ENCODE results near the gene SLC7A6.

SLC7A6 gene

DNA sequence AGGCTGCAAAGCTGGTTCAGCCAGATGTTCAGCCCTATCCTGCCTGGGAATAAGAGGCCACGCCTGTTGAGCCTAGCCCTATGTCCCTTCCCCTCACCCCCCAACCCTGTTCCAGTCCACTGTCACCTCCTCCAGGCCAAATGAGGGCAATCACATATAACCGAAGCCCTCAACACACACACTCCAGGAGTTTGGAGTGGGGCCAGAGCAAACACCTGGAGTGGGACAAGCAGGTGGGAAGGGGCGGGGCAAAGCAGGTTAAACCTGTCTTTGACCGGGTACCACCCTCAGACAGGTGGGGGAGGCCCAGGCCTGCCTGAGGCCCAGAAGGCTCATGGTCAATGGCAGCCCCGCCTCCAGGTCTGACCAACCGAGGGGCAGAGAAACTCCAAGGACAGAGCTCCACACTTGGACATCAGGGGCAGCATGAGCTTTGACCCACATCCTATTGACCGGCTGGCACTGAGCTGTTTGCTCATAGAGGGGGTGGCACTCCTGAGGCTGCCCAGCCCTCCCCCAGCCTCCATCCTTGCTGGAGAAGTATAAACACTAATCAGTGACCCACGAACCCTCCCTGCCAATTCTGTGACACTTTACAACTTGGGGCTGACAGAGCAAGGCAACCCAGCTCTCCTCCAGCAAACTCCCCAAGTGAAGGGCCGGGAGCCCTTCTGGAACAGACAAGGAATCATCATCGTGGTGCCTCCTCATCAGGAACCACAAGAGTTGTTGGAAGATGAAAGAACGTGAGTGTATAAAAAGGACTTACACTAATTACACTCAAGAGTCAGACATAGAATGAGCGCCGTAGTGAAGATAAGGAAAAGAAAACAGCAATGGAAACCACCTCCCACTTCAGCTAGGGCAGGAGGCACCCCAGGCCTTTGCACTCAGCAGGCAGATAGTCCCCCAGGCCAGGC, 29.9 kb upstream of the SLC7A6 start:
- DNase-seq (ENCODE audit: low read depth in 1 of 2, low spot score in 1 of 2) = no peak

DNA sequence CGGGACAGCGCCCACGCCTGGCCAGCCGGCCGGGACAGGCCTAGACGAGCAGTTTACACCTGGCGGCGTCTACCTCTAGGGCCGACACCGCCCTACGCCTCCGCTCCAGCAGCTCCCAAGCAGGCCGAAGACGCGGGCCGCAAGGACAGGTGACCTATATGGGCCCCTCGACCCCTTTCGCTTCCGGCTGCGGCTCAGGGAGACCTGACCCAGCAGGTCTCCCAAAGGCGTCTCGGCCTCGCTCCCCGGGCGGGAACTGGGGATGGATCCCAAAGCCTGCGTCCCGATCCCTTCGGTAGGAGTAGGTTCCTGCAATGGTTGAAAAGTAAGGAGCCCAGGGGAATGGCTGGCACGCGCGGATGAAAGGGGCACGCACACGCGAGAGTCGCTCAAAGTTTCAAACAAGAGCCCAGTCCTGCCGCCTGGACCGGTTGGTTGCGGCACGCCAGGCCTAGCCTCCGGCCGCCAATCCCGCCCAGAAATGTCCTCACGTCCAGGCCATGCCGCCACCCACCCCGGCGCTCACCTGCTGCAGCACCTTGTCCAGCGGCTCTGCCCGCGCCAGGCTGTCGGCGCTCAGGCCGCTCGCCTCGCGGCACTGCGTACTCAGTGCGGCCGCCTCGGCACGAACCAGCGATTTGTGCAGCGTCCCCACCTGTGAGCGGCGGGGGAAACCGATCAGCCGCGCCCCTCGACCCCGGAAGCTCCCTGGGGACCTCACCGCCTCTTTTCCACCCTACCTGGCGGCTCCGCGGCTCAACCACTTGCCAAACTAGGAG, 29.0 kb upstream of the SLC7A6 start:
- no peak for DNase-seq (ENCODE audit: low read depth in 1 of 2, low spot score in 1 of 2)

DNA sequence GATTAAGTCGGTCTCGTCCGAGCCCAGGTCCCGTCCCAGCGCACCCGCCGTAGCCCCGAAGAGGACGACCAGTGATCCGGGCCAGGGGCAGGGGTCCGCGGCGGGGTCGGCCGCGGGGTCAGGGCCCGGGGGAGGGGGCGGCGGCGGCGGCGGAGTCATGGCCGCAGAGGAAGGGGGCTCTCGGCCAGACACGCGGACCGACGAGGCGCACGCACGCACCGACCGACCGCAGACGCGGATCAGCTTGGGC, 28.5 kb upstream of the SLC7A6 start, which contains the start of gene ESRP2:
TSS of gene ESRP2 (minus strand) at position 241 of the 250 bp plus-strand sequence. CDS start at position 159, 82 bp downstream.
- no peak for DNase-seq (ENCODE audit: low read depth in 1 of 2, low spot score in 1 of 2)

DNA sequence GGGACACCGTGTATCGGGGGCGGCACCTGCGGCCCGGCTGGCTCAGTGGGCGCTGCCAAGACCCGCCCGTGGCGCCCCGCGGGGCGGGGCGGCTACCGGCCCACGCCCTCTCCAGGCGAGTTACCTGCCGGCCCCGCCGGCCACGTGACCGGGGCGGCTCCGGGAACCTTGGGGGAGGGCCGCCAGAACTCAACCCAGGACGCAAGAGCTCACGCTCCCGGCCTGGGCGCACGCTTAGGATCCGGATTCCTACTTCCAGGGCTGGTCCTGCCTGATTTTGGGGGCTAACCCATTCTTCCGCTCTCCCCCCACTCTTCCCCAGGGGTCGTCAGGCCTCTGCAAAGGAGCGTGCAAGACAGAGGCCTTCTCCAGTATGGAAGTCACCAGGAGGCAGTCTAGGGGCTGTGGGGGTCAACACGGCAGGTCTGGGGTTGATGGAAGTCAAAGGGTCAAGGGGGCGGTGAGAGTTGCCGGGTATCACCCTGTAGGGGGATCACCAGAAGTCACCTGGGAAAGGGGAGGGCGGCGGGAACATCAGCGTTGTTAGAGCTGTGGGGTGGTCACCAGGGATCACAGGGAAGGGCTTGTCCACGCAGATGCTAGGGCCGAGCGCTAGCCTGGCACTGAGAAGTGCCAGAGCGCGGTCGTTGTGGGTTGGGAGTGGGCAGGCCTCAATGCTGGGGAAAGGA, 28.0 kb upstream of the SLC7A6 start:
- peak in 1 of 2 donors; percentile 36 for DNase-seq (ENCODE audit: low read depth in 1 of 2, low spot score in 1 of 2)

DNA sequence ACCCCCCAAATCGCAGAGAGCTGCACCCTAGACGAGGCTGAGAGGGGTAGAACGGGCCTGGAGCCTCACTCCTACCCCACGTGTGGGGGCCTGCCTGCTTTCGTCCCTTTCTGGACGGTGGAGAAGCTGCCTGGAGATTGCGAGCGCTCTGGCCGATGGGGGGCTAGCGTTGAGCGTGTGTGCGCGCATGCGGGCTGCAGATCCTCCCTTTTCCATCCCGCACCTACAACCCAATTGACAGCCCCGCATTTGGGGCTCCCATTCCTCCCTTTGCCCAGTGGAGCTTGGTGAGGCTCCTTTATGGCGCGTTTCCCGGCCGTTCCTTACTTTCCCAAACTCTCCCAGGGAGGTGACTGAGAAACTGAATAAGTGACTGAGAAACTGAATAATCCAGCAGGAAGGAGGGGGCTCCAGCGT, 27.5 kb upstream of the SLC7A6 start:
- no peak for DNase-seq (ENCODE audit: low read depth in 1 of 2, low spot score in 1 of 2)

DNA sequence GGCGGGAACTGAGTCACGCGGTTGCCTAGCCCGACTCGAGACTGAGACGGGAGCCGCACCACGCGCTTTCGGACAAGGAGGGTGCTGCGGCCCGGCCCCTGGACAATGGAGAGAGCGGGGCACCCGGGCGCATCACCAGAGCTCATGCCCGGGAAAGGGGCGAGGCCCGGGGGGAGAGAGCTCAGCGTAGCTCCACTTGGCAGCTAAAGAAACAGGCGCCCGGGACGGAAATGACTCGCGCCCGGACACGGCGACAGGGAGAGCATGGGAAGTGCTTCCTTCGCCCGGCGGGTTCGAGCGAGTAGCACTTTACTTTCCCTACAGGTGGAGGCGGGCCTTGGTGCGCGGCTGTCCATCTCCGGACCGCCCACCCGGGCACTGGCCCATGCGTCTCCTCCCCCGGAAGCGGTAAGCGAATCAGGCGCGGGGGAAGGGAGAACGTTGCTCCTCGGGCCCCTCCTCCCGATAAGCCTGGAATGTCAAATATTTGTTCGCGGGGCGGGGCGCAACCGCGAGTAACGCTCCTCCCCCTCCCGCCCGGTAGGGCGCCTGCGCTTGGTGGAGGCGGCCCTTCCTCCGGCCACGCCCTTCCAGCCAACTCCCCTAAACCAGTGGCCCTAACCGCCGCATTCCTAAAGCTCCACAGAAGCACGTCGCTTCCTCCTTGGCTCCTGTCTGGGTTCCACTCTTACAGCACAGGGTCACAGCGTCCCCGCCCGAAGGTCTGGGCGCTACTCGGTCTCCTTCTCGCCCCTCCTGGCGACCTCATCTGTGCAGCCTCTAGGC, 26.9 kb upstream of the SLC7A6 start:
- peak; percentile 78 to 82 for DNase-seq (ENCODE audit: low read depth in 1 of 2, low spot score in 1 of 2)

DNA sequence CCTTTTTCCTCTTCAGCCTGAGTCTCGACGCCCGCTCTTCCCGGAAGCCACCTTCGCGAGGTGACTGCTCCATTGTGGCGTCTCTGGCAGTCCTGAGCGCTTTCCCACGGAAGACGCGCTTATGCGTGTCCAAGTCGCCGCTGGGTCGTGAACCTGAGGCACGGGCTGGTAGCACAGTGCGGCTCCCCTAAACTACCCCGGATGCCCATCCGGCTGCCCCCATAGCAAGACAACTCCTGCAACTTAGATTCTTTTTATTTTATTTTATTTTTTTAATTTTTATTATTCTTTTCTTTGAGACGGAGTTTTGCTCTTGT, 26.3 kb upstream of the SLC7A6 start:
- DNase-seq (ENCODE audit: low read depth in 1 of 2, low spot score in 1 of 2) = no peak

DNA sequence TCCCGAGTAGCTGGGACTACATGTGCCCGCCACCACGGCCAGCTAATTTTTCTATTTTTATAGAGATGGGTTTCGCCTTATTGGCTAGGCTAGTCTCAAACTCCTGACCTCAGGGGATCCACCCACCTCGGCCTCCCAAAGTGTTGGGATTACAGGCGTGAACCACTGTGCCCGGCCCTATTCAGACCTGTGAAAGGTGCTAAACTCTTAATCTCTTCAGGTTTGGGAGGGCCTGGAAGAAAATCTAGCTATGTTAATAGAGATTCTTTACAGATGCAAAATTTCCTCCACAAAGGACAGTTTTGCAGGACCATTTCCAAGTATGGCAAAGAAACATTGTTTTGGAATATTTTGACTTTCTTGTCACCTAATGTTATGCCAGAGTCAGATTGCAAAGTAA, 22.2 kb upstream of the SLC7A6 start:
- DNase-seq (ENCODE audit: low read depth in 1 of 2, low spot score in 1 of 2) = no peak

DNA sequence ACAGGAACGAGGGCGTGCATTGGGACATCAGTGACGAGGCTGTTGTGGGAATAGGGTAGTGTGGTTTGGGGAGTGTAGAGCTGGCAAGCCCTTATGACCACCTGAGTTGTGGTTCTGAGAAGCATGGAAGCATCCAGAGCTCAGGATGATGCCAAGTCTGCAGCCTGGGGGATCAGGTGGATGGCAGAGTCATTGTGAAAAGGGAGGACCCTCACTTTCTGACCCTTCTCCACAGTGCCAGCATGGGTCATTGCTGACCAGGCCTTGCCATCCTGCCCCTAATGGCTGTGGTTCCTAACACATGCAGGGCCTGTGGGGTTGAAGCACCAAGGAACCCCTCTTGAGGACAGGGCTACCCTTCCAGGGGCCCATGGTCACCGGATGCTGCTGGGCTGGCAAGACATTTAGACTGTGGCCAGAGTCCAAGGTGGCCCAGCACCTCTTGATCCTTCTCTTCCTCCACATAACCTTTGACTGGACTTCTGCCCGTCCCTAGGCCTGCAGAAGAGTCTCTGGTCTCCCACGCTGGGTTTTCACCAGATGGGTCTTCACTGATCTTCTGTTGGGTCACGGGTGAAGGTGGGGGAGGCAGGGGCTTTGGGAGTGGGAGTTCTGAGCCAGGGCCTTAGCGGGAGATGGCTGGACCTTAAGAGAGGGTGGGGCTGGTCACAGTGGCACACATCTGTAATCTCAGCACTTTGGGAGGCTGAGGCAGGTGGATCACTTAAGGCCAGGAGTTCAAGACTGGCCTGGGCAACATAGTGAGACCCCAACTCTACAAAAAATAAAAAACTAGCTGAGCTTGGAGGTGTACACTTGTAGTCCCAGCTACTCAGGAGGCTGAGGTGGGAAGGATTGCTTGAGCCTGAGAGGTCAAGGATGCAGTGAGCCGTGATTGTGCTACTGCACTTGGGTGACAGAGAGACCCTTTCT, 21.1 kb upstream of the SLC7A6 start:
- DNase-seq (ENCODE audit: low read depth in 1 of 2, low spot score in 1 of 2) = no peak

DNA sequence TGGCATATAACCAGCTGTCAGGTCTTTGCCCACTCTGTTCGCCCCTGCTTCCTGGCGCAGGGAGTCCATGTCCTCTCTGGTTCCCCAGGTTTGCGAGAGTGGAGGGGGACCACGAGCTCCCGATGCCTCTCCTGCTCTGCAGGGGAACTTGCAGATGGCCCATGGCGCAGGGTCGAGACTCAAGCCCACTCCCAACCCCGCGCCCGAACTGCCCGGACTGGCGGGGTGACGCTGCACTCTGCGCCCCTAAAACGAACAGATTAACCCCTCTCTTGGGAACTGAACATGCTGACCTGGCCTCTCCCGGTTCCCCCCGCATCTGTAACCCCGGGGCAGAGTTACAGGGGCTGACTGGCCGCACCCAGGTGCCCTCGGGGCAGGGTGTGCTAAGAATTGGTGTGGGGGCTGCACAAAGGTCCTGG, 19.8 kb upstream of the SLC7A6 start:
- DNase-seq (ENCODE audit: low read depth in 1 of 2, low spot score in 1 of 2) = no peak

DNA sequence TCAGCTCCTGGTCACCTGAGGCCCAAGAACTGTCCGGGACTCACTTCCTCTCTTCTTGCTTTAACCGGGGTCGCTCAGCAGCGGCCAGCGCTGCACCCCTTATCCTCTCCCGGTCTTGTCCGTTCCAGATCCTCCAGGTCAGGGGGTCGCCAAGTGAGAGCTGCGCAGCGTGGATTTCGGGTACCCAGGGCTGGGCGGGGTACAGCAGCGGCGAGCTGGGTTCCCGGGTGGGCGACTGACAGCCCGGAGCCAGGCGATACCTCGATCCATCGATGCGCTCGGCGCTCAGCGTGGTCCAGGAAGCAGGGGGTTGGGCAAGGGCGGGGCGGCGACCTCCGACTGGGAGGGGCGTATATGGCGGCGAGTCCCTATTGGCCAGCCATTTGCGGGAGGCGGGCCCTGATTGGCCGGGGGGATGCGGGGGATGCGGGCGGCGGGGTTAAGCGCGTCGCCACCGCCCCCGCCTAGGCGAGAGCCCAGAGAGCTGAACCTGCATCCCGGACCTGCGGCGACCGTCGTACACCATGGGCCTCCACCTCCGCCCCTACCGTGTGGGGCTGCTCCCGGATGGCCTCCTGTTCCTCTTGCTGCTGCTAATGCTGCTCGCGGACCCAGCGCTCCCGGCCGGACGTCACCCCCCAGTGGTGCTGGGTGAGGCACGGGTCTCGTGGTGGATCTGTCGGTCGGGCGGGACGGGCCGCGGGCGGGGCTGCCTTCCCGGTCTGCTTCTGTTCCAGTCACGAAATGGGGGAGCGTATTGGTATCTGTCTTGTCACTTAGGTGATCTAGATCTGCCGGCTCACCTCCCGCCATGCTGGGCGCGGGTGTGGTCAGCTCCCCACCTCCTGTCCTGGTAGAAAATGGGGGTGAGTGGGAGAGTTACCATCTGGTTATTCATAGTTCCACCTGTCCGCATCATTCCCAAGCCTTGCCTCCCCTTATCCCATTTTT, 19.1 kb upstream of the SLC7A6 start, which contains the start of gene PLA2G15:
TSS of gene PLA2G15 (plus strand) at position 471 of the 951 bp plus-strand sequence. CDS start at position 525, 54 bp downstream.
- DNase-seq (ENCODE audit: low read depth in 1 of 2, low spot score in 1 of 2) = peak; percentile 95 to 96

DNA sequence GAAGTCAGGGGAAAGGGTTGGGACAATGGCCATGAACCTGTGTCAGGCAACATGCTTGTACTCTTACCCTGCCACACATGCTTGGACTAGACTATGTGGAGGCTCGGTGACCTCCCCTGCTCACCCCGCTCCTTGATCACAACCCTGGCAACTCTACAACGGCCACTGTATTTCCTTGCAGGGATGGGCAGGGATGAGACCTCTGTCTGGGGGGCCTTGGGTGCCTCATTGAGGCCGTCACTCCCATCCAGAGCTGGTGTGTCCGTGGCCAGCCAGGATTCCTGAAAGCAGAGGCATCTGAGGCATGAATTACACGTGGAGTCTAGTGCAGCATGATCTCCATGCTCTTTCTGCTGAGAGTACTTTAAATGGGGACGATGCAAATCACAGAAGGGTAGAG, 18.2 kb upstream of the SLC7A6 start:
- no peak for DNase-seq (ENCODE audit: low read depth in 1 of 2, low spot score in 1 of 2)

DNA sequence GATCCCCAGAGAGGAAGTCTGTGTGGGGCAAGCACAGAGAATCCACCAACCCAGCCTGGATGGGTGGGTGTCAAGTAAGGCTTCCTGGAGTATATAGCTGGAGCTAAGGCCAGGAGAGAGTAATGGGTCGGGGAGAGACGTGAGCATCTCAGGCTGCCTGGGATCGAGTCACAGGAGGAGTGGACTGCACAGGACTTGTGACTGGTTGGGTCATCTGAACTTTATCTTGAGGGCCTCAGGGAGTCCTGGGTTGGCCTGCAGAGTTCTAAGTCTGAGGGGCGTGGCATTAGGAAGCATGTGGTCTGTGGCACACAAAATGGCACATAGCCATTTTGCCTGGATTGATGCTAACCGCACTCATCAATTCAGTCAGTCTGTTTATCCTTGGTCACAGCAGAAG, 17.7 kb upstream of the SLC7A6 start:
- no peak for DNase-seq (ENCODE audit: low read depth in 1 of 2, low spot score in 1 of 2)

DNA sequence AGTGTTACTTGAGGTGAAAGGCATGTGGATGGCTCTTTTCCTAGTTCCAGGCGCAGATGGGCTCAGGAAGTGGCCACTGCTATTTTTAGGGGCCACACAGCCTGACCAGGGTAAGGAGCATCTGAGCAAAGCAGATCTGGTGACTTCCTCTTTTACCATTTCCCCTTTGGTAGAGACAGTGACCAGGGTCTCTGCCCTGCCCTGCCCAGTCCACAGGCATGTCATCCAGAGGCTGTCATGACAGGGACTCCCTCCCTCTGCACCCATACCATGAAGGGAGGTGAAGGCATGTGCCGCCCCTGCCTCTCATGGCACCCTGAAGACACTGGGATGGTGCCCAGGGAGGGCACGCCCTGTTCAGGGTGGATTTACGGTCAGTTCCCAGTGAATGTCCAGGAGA, 16.9 kb upstream of the SLC7A6 start:
- DNase-seq (ENCODE audit: low read depth in 1 of 2, low spot score in 1 of 2) = no peak

DNA sequence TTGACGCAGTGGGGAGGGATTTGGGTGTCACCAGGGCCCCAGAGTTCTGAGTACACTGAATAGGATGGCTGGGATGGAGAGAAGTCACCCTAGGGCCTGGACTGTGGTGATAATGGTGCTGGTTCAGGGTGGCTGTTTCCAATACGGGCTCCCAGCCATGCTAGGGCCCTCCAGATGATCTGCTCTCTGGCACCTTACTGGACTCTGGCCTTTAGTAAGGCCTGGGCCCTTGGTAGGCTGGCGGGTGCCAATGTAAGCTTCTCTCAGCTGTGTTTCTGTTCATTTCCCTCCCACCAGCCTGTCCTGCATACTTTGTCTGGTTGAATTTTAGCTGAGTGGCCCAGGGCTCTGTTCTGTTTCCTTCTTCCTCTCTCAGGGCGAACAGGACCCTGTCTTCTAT, 16.4 kb upstream of the SLC7A6 start:
- DNase-seq (ENCODE audit: low read depth in 1 of 2, low spot score in 1 of 2) = no peak

DNA sequence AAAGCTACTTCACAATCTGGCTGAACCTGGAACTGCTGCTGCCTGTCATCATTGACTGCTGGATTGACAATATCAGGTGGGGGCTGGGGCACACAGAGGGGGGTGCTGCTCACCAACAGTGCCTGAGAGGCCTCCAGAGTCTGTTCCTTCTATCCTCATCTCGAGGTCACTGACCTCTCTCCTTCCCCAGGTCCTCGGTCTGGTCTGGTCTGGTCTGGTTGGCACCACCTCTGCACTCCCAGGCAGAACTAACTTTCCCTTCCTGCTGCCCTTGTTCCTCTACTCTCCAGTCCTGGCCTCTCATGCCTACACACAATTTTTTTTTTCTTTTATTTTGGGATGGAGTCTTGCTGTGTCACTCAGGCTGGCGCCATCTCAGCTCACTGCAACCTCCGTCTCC, 15.0 kb upstream of the SLC7A6 start:
- no peak for DNase-seq (ENCODE audit: low read depth in 1 of 2, low spot score in 1 of 2)

DNA sequence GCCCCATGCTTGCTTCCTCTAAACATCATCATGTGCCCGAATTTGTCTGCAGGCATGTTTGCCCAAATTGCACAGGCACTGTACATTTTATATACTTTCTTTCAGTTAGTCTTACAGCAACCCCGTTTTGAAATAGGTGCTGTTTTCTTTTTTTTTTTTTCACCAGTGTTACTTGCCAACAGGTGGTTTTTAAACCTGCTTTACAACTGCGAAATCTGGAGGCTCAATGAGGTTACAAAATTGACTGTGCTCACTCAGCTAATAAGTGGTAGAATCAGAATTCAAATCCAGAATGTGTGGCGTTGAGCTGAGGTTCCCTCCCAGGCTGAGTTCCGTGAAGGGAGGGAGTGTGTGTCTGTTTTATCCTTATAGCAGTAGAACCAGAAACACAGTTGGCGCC, 13.4 kb upstream of the SLC7A6 start:
- DNase-seq (ENCODE audit: low read depth in 1 of 2, low spot score in 1 of 2) = no peak

DNA sequence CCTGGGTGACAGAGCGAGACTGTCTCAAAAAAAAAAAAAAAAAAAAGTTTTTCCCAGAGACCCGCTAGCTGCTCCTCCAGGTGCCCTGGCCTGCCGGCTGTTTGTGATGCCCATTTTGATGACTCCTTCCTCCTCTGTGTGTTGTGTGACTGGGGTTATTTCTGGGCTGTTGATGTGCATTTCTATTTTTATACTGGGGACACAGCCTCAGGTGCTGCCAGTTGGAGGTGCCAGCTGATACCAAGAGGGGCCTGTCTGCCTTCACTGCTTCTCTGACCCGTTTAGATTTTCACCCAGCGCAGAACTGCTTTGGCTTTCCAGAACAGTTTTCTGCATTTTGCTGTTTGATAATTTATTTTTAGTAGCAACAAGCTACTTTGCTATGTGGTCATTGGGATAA, 12.5 kb upstream of the SLC7A6 start:
- DNase-seq (ENCODE audit: low read depth in 1 of 2, low spot score in 1 of 2) = no peak

DNA sequence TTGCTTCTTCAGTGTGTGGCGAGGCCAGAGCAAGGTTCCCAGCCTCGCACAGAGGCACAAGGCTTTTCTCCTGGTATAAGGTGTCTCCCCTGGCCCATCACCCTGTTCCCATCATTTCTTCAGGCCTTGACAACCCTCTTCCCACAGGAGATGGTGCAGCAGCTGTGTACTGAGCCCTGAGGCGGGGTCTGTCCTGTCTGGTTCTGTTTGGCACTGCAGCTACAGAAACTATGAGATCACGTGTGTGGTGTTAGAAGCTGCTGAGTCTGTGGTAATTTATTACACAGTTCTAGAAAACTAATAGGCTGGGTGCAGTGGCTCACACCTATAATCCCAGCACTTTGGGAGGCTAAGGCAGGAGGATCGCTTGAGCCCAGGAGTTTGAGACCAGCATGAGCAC, 11.9 kb upstream of the SLC7A6 start:
- DNase-seq (ENCODE audit: low read depth in 1 of 2, low spot score in 1 of 2) = no peak
